CD8-positive, alpha-beta memory T cell (primary cell): ENCODE measurements around the gene PRSS53. TPM values are rescaled to one million over a fixed set of nuclear protein-coding genes. Genes with fewer than 3 reads are reported as not detected.

Experiments
- CTCF ChIA-PET: fragments of 350-600 bp; sonication (Branson Sonifier 250); formaldehyde crosslinking; loops from one replicate; lab custom pipeline; 2021; ENCODE audit warnings: antibody characterized with exemption; lab: Charles Lee
- POLR2A ChIA-PET: fragments of 350-600 bp; sonication (Branson Sonifier 250); formaldehyde crosslinking; loops from one replicate; lab custom pipeline; 2021; ENCODE audit warnings: antibody characterized with exemption; lab: Charles Lee
- DNase-seq, 5 donors: peaks; one replicate each; pipeline versions ENCODE4 v3.0.0 to v3.0.0-alpha.2; 2020 to 2022; ENCODE audit warnings: mixed read lengths in 1 of 5
- H3K27ac ChIP-seq: one replicate; pipeline ENCODE4 v1.7.0; 2013; ENCODE audit warnings: low read depth, mild to moderate bottlenecking, low read length, moderate library complexity
- H3K27me3 ChIP-seq: 2 replicates; pipeline ENCODE4 v1.7.0; 2013; ENCODE audit warnings: low read length, mild to moderate bottlenecking; ENCODE audit not compliant: insufficient read depth, poor library complexity, severe bottlenecking
- H3K36me3 ChIP-seq: 2 replicates; pipeline ENCODE4 v1.7.0; 2013; ENCODE audit warnings: mild to moderate bottlenecking, low read length, moderate library complexity; ENCODE audit not compliant: insufficient read depth
- H3K4me1 ChIP-seq: 2 replicates; pipeline ENCODE4 v1.7.0; 2013; ENCODE audit warnings: mild to moderate bottlenecking, low read length, moderate library complexity; ENCODE audit not compliant: insufficient read depth
- H3K4me3 ChIP-seq: 2 replicates; pipeline ENCODE4 v1.7.0; 2013; ENCODE audit warnings: mild to moderate bottlenecking, low read length
- H3K9me3 ChIP-seq: 2 replicates; pipeline ENCODE4 v1.7.0; 2013; ENCODE audit warnings: mild to moderate bottlenecking, low read length
- H3K27ac Mint-ChIP-seq, 8 donors: one replicate each; pipeline ENCODE4 v1.8.0; 2020 to 2021; ENCODE audit warnings: mixed read lengths in 8 of 8, mild to moderate bottlenecking in 6 of 8, inconsistent platforms in 3 of 8, moderate library complexity in 3 of 8
- H3K27me3 Mint-ChIP-seq, 2 donors: one replicate each; pipeline ENCODE4 v1.8.0; 2020 to 2021; ENCODE audit warnings: mixed read lengths in 2 of 2, mild to moderate bottlenecking in 1 of 2, moderate library complexity in 1 of 2
- H3K36me3 Mint-ChIP-seq, 3 donors: one replicate each; pipeline ENCODE4 v1.8.0; 2020 to 2021; ENCODE audit warnings: mixed read lengths in 3 of 3, inconsistent platforms in 1 of 3, mild to moderate bottlenecking in 1 of 3
- H3K4me1 Mint-ChIP-seq, 3 donors: one replicate each; pipeline ENCODE4 v1.8.0; 2020 to 2021; ENCODE audit warnings: mixed read lengths in 3 of 3, inconsistent platforms in 1 of 3, mild to moderate bottlenecking in 1 of 3
- H3K4me3 Mint-ChIP-seq, 7 donors: one replicate each; pipeline ENCODE4 v1.8.0; 2020 to 2021; ENCODE audit warnings: mixed read lengths in 7 of 7, mild to moderate bottlenecking in 6 of 7, moderate library complexity in 4 of 7, inconsistent platforms in 2 of 7
- H3K9me3 Mint-ChIP-seq, 5 donors: one replicate each; pipeline ENCODE4 v1.8.0; 2020 to 2022; ENCODE audit warnings: mixed read lengths in 5 of 5, mild to moderate bottlenecking in 3 of 5, moderate library complexity in 2 of 5, inconsistent platforms in 1 of 5
- polyA plus RNA-seq: library from polyadenylated mRNA; unstranded; fragments of 300-500 nt; fragmentation: Illumina TruSeq; gene quantifications from one replicate; pipeline ENCODE4 v1.2.3, GENCODE V29; 2021
- total RNA-seq, 2 experiments: library from RNA; stranded (reverse); gene quantifications; one replicate each; pipeline ENCODE4 v1.2.3, GENCODE V29; 2021

Gene PRSS53
- total and polyA plus RNA-seq, 3 experiments from 2014 or later = 0.59 to 4.6 (median 3.3) TPM

DNA sequence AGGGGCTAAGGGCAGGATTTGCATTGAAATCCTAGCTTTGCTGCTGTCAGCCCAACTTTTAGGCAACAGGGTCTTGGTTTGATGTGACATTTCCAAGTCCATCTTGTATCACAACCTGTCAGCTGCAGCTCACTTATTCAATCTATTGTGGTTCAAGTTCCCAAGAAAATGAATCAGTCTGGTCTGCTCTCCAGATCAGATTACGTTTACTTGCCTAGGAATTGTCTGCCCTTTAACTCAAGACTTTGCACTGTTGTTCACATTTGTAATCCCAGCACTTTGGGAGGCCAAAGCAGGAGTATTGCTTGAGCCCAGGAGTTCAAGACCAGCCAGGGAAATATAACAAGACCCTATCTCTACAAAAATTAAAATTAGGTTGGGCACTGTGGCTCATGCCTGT, 45.4 kb downstream of the PRSS53 start:
- ChIA-PET POLR2A (no interaction called here), CTCF (no interaction called here)
- Histone ChIP-seq H3K27ac (no peak overlapping the region), H3K9me3 (no peaks in the 10 kb centered on the region), H3K36me3 (peaks cover 4% of the 10 kb centered on the region), H3K27me3 (no peaks in the 10 kb centered on the region), H3K4me3 (no peak overlapping the region), H3K4me1 (no peaks in the 10 kb centered on the region)
- H3K9me3 Mint-ChIP-seq = no peaks in the 10 kb centered on the region
- no peak overlapping the region for H3K4me3 Mint-ChIP-seq
- peaks cover 0 to 2% (median 0%) of the 10 kb centered on the region in 3 donors for H3K4me1 Mint-ChIP-seq
- no peak for DNase-seq
- peaks cover 3 to 41% (median 10%) of the 10 kb centered on the region in 3 donors for H3K36me3 Mint-ChIP-seq
- peaks cover 0 to 1% of the 10 kb centered on the region in 2 donors for H3K27me3 Mint-ChIP-seq
- no peak overlapping the region for H3K27ac Mint-ChIP-seq

DNA sequence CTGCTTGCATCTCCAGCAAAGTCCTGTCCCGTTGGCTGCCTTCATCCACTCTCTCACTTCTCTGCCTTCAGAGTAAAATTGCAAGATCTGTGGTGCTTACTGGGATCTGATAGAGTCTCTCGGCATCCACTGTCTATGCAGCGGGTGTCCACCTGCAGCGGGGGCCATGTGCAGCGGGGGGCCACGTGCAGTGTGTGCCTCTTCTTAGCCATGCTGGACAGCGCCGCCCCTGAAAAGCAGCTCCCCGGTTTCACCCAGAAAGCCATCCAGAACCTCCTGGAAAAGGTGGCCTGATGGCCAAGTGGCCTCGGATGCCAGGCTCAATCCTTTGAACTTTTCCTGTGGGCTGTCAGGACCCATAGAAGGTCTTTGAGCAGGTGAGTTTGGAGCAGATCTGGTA, 45.9 kb downstream of the PRSS53 start:
- ChIA-PET CTCF (no interaction called here), POLR2A (no interaction called here)
- peaks cover 0 to 1% of the 10 kb centered on the region in 2 donors for H3K27me3 Mint-ChIP-seq

DNA sequence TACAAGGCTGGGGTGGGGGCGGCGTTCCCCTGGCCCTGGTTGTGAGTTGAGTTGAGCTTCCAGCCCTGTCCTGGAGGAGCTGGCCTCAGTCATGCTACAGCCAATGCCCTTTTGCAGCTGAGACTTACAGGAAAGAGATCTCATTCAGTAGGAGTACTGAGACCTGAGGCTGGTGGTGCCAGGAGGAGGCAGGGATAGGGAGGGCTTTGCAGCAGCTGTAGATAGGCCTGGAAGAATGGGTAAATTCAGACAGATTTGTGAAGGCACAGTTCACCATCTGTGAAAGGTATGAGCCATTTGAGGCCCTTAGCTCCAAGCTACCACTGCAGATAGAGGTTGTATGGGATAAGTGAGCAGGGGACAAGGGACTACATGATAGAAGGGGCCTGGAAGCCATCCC, 49.8 kb downstream of the PRSS53 start:
- no peaks in the 10 kb centered on the region for H3K9me3 Mint-ChIP-seq
- no peak for DNase-seq
- ChIA-PET POLR2A (no interaction called here), CTCF (no interaction called here)
- peaks cover 3 to 74% (median 15%) of the 10 kb centered on the region in 3 donors for H3K36me3 Mint-ChIP-seq
- no peak overlapping the region for H3K4me3 Mint-ChIP-seq
- Histone ChIP-seq H3K27me3 (no peaks in the 10 kb centered on the region), H3K9me3 (no peaks in the 10 kb centered on the region), H3K4me1 (peaks cover 7% of the 10 kb centered on the region), H3K4me3 (no peak overlapping the region), H3K27ac (no peak overlapping the region), H3K36me3 (peaks cover 11% of the 10 kb centered on the region)
- H3K4me1 Mint-ChIP-seq = peaks cover 9 to 20% (median 14%) of the 10 kb centered on the region in 3 donors
- H3K27me3 Mint-ChIP-seq = peaks cover 0 to 1% of the 10 kb centered on the region in 2 donors
- H3K27ac Mint-ChIP-seq = peak overlapping the region in 3 of 8 donors; percentile 33 to 92 (median 58)

More for the DNA sequence above, 45.9 kb downstream of the PRSS53 start:
- H3K9me3 ChIP-seq = no peaks in the 10 kb centered on the region
- no peak for DNase-seq
- H3K36me3 Mint-ChIP-seq = peaks cover 3 to 45% (median 10%) of the 10 kb centered on the region in 3 donors
- H3K4me3 Mint-ChIP-seq = no peak overlapping the region
- no peak overlapping the region for H3K4me3 ChIP-seq
- peaks cover 4% of the 10 kb centered on the region for H3K36me3 ChIP-seq
- peaks cover 0 to 2% (median 0%) of the 10 kb centered on the region in 3 donors for H3K4me1 Mint-ChIP-seq
- H3K27me3 ChIP-seq = no peaks in the 10 kb centered on the region
- H3K27ac Mint-ChIP-seq = no peak overlapping the region
- H3K4me1 ChIP-seq = no peaks in the 10 kb centered on the region
- no peaks in the 10 kb centered on the region for H3K9me3 Mint-ChIP-seq
- H3K27ac ChIP-seq = no peak overlapping the region

DNA sequence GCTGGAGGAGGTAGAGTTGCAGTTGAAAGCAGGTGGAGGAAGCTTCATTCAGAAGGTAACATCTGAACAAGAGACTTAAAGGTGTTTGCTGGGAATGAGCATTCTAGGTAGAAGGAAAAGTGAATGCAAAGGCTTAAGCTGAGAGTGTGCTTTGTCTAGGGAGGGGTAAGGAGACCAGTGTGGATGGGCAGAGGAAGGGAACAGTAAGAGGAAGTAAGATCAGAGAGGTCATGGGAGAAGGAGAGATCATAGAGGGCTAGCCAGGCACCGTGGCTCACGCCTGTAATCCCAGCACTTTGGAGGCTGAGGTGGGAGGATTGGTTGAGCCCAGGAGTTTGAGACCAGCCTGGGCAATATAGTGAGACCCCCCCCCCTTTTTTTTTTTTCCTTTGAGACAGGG, 52.1 kb downstream of the PRSS53 start:
- H3K4me1 Mint-ChIP-seq = peaks cover 17 to 38% (median 25%) of the 10 kb centered on the region in 3 donors

DNA sequence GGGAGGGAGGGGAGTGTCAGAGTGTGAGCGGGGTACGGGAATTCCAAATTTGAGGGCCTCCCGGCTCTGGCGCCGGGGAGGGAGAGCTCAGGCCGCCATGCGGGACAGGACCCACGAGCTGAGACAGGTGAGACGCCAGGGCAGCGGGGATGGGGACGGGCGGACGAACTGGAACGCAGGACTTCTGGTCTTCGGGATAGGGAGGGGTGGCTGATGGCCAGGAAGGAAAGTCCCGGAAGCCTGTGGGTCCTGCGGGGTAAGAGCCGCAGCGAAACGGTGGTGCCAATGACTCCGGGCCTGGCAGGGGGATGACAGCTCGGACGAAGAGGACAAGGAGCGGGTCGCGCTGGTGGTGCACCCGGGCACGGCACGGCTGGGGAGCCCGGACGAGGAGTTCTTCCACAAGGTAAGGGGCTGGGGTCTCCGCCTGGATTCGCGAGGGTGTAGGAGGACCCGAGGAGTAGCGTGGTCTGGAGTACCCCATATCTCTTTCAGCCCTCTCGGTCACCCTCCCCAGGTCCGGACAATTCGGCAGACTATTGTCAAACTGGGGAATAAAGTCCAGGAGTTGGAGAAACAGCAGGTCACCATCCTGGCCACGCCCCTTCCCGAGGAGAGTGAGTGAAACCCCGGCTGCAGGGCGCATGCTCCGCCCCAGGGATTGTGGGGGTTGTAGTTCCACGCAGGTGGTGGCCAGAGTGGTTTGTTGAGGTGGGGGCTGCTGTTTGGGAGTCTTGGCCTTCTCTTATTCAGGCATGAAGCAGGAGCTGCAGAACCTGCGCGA, 54.8 kb downstream of the PRSS53 start:
- Mint-ChIP-seq H3K4me1 (peaks cover 17 to 40% (median 27%) of the 10 kb centered on the region in 3 donors), H3K9me3 (peaks cover 0 to 4% (median 0%) of the 10 kb centered on the region in 5 donors), H3K4me3 (peak overlapping the region; percentile 91 to 100 (median 96)), H3K36me3 (peaks cover 0 to 50% (median 10%) of the 10 kb centered on the region in 3 donors), H3K27me3 (peaks cover 0 to 1% of the 10 kb centered on the region in 2 donors), H3K27ac (peak overlapping the region; percentile 91 to 99 (median 98))
- peak; percentile 79 to 89 (median 82) for DNase-seq
- H3K4me3 ChIP-seq = peak overlapping the region; percentile 98
- ChIA-PET POLR2A (interaction anchor here (1.2 to 3.6 kb wide), 4 partner anchors 12 to 108 kb away, joined by 3 to 18 read pairs (median 5); partner anchors contain the start of genes KAT8, ZNF646 and ZNF668), CTCF (interaction anchor here (1.2 to 1.3 kb wide), 3 partner anchors 37 to 109 kb away, joined by 3 read pairs; no protein-coding TSS in a partner anchor)
- H3K36me3 ChIP-seq = peaks cover 8% of the 10 kb centered on the region
- H3K27ac ChIP-seq = peak overlapping the region; percentile 78
- H3K27me3 ChIP-seq = no peaks in the 10 kb centered on the region
- no peaks in the 10 kb centered on the region for H3K9me3 ChIP-seq
- H3K4me1 ChIP-seq = peaks cover 19% of the 10 kb centered on the region

More for the DNA sequence above, 52.1 kb downstream of the PRSS53 start:
- no peaks in the 10 kb centered on the region for H3K27me3 ChIP-seq
- peak overlapping the region in 2 of 8 donors; percentile 31 to 77 for H3K27ac Mint-ChIP-seq
- H3K4me1 ChIP-seq = peaks cover 19% of the 10 kb centered on the region
- DNase-seq = no peak
- ChIA-PET POLR2A (interaction anchor here (0.6 to 3.6 kb wide), 2 partner anchors 37 to 120 kb away, joined by 4 to 18 read pairs; partner anchors contain the start of genes ZNF646 and ZNF668), CTCF (no interaction called here)
- peaks cover 0 to 4% (median 0%) of the 10 kb centered on the region in 5 donors for H3K9me3 Mint-ChIP-seq
- H3K27me3 Mint-ChIP-seq = peaks cover 0 to 1% of the 10 kb centered on the region in 2 donors
- H3K4me3 Mint-ChIP-seq = peak overlapping the region in 2 of 7 donors; percentile 11 to 39
- H3K9me3 ChIP-seq = no peaks in the 10 kb centered on the region
- H3K4me3 ChIP-seq = no peak overlapping the region
- H3K36me3 ChIP-seq = peaks cover 11% of the 10 kb centered on the region
- no peak overlapping the region for H3K27ac ChIP-seq
- H3K36me3 Mint-ChIP-seq = peaks cover 3 to 75% (median 13%) of the 10 kb centered on the region in 3 donors

Other genes with a start within 250 kb of the PRSS53 start
- 10 to 100 TPM; 31.7 to 35.0 TPM for gene BCL7C, start 194.9 kb downstream of the PRSS53 start, total RNA-seq
- 52.3 TPM for gene BCL7C, start 194.9 kb downstream of the PRSS53 start, polyA plus RNA-seq
- gene CTF1, start 192.3 kb downstream of the PRSS53 start, total RNA-seq = under 1 TPM in 1 of 2 experiments, not detected in 1; 0.33 TPM
- gene CTF1, start 192.3 kb downstream of the PRSS53 start, polyA plus RNA-seq = not detected
- 10 to 100 TPM; 28.7 to 29.2 TPM for gene FBXL19, start 165.4 kb downstream of the PRSS53 start, total RNA-seq
- 0.25 TPM for gene FBXL19, start 165.4 kb downstream of the PRSS53 start, polyA plus RNA-seq
- 1 to 10 TPM; 8.5 to 8.8 TPM for gene ORAI3, start 139.9 kb downstream of the PRSS53 start, total RNA-seq
- 25.8 TPM for gene ORAI3, start 139.9 kb downstream of the PRSS53 start, polyA plus RNA-seq
- 10 to 100 TPM; 24.7 to 28.8 TPM for gene SETD1A, start 131.2 kb downstream of the PRSS53 start, total RNA-seq
- 2.6 TPM for gene SETD1A, start 131.2 kb downstream of the PRSS53 start, polyA plus RNA-seq
- 1 to 10 TPM; 1.6 to 2.1 TPM for gene HSD3B7, start 103.7 kb downstream of the PRSS53 start, total RNA-seq
- not detected for gene HSD3B7, start 103.7 kb downstream of the PRSS53 start, polyA plus RNA-seq
- under 1 TPM; 0.40 to 0.79 TPM for gene STX1B, start 78.3 kb downstream of the PRSS53 start, total RNA-seq
- gene STX1B, start 78.3 kb downstream of the PRSS53 start, polyA plus RNA-seq = 0.03 TPM
- 10 to 100 TPM; 53.0 to 55.0 TPM for gene STX4, start 55.4 kb downstream of the PRSS53 start, total RNA-seq
- 34.5 TPM for gene STX4, start 55.4 kb downstream of the PRSS53 start, polyA plus RNA-seq
- 10 to 100 TPM; 15.9 to 20.5 TPM for gene ZNF668, start 14.7 kb downstream of the PRSS53 start, total RNA-seq
- 8.7 TPM for gene ZNF668, start 14.7 kb downstream of the PRSS53 start, polyA plus RNA-seq
- 10 to 100 TPM; 23.4 to 25.9 TPM for gene ZNF646, start 14.5 kb downstream of the PRSS53 start, total RNA-seq
- 9.3 TPM for gene ZNF646, start 14.5 kb downstream of the PRSS53 start, polyA plus RNA-seq
- gene VKORC1, start 5.9 kb upstream of the PRSS53 start, total RNA-seq = 10 to 100 TPM; 66.0 to 74.3 TPM
- 124 TPM for gene VKORC1, start 5.9 kb upstream of the PRSS53 start, polyA plus RNA-seq
- 10 to 100 TPM; 40.0 to 42.5 TPM for gene BCKDK, start 19.4 kb upstream of the PRSS53 start, total RNA-seq
- gene BCKDK, start 19.4 kb upstream of the PRSS53 start, polyA plus RNA-seq = 29.4 TPM
- 10 to 100 TPM; 56.1 to 58.6 TPM for gene KAT8, start 28.7 kb upstream of the PRSS53 start, total RNA-seq
- 67.3 TPM for gene KAT8, start 28.7 kb upstream of the PRSS53 start, polyA plus RNA-seq
- gene PRSS8, start 46.8 kb upstream of the PRSS53 start, total RNA-seq = not detected
- not detected for gene PRSS8, start 46.8 kb upstream of the PRSS53 start, polyA plus RNA-seq
- under 1 TPM; 0.44 to 0.61 TPM for gene PRSS36, start 61.1 kb upstream of the PRSS53 start, total RNA-seq
- gene PRSS36, start 61.1 kb upstream of the PRSS53 start, polyA plus RNA-seq = 3.1 TPM
- 100 to 1,000 TPM; 621 to 671 TPM for gene FUS, start 91.2 kb upstream of the PRSS53 start, total RNA-seq
- 163 TPM for gene FUS, start 91.2 kb upstream of the PRSS53 start, polyA plus RNA-seq
- 1 to 10 TPM; 4.5 to 5.9 TPM for gene PYCARD, start 113.8 kb upstream of the PRSS53 start, total RNA-seq
- 77.8 TPM for gene PYCARD, start 113.8 kb upstream of the PRSS53 start, polyA plus RNA-seq
- gene TRIM72, start 125.2 kb upstream of the PRSS53 start, total RNA-seq = not detected
- gene TRIM72, start 125.2 kb upstream of the PRSS53 start, polyA plus RNA-seq = not detected
- not detected for gene PYDC1, start 128.2 kb upstream of the PRSS53 start, total RNA-seq
- gene PYDC1, start 128.2 kb upstream of the PRSS53 start, polyA plus RNA-seq = not detected
- gene ITGAM, start 171.0 kb upstream of the PRSS53 start, total RNA-seq = 1 to 10 TPM; 1.7 to 1.8 TPM
- 23.3 TPM for gene ITGAM, start 171.0 kb upstream of the PRSS53 start, polyA plus RNA-seq